CD4-positive, alpha-beta T cell treated with Interleukin-1 beta for 1 hour (primary cell): Measurements from ENCODE around the gene PCBP2.
"Not testable (repeated sequence)": the region's sequence is repeated elsewhere in the genome, so short reads cannot be mapped to it uniquely, and the experiment has no call there.

ENCODE experiments used
- DNase-seq, 2 donors: peaks; one replicate each; pipeline ENCODE4 v3.0.0-alpha.2; 2020 to 2022

PCBP2 gene

GRCh38 chr12:53451661-53452158 lies at the start of gene PCBP2:
Gene PCBP2 (plus strand): TSS chr12:53452102. CDS start chr12:53454801, 2,699 bp downstream.
- DNase-seq: peak; percentile 98 to 99

DNA sequence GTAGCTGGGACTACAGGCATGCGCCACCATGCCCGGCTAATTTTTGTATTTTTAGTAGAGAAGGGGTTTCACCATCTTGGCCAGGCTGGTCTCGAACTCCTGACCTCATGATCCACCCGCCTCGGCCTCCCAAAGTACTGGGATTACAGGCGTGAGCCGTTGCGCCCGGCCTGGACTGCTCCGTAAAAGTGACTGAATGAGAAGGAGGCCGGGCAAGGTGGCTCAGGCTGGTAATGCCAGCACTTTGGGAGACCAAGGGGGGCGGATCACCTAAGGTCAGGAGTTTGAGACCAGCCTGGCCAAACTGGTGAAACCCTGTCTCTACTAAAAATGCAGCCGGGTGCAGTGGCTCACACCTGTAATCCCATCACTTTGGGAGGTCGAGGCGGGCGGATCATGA lies 49.6 kb upstream of the PCBP2 start:
- DNase-seq: not testable (repeated sequence)

DNA sequence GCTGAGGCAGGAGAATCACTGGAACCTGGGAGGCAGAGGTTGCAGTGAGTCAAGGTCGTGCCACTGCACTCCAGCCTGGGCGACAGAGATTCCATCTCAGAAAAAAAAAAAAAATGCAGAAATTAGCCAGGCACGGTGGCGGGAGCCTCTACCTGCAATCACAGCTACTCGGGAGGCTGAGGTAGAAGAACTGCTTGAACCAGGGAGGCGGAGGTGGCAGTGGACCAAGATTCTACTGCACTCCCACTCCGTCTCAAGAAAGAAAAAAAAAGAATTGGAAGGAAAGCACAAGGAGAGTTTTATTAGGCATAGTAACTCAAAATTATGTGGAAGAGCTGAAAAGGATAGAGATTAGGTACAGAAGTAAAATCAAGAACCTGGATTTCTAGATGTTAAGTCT lies 49.0 kb upstream of the PCBP2 start:
- no peak for DNase-seq

DNA sequence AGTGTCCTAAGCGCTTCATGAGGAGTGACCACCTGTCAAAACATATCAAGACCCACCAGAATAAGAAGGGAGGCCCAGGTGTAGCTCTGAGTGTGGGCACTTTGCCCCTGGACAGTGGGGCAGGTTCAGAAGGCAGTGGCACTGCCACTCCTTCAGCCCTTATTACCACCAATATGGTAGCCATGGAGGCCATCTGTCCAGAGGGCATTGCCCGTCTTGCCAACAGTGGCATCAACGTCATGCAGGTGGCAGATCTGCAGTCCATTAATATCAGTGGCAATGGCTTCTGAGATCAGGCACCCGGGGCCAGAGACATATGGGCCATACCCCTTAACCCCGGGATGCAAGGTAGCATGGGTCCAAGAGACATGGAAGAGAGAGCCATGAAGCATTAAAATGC lies 41.0 kb upstream of the PCBP2 start:
- DNase-seq: no peak

DNA sequence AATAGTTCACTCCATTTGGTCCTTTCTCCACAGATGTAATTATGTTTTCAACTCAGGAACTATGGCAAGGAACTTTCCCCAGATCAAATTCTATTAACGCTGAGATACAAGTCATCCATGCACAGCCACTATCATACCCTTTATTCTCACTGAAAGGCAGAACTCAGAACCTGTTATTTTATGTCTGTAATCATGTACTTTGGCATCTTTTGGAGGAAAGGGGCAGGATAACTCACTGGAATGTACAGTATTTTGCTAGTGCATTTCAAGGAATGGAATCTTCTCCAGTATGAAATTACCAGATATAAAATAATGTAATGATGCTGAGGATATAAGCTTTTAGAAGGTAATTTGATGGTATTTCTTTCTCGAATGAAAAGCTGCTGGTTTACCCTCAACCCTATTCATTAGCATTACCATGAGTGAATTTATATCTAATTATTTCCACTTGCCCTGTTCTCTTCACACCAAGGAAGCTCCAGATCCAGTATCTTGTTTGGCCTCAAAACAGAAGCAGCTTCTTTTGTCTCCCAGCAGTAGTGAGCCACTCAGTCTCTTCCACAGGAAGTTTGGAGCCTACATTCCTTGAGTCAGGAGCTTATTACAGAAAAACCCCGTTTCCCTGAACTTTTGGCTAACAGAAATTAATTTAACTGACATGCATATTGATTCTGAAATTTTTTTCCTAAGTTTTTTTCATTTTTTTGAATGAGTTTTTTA lies 38.3 kb upstream of the PCBP2 start:
- no peak for DNase-seq

DNA sequence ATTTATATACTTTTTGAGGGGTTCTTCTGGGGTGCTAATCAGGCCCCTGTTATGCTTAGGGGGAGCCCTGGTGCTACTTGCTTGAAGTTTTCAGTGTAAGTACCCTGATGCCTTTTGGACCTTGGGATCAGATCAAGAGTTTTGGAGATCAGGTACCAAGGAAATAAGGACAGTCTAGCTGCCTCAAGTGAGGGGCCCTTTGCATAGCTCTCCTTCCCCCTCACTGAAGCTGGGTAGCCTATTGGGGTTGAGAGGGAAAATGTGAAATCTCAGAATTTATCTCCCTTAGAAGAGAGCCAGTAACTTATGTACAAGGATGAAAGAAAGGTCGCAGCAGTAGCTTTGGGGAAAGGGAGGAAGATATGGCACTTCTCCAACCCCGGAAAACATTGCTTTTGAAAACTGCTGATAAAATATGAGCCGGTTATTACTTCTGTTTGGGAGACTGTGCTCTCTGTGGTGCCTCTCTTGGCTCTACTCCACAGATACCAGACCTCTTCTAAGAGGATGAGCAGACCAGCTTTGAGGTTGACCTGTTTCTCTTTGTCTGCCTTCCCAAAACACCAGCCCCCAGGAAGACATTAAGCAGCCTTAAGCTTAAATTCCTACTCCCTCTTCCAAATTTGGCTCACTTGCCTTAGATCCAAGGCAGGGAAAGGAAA lies 37.0 kb upstream of the PCBP2 start:
- DNase-seq: no peak

GRCh38 chr12:53415752-53416389 lies 36.0 kb upstream of the PCBP2 start:
- not testable (repeated sequence) for DNase-seq

DNA sequence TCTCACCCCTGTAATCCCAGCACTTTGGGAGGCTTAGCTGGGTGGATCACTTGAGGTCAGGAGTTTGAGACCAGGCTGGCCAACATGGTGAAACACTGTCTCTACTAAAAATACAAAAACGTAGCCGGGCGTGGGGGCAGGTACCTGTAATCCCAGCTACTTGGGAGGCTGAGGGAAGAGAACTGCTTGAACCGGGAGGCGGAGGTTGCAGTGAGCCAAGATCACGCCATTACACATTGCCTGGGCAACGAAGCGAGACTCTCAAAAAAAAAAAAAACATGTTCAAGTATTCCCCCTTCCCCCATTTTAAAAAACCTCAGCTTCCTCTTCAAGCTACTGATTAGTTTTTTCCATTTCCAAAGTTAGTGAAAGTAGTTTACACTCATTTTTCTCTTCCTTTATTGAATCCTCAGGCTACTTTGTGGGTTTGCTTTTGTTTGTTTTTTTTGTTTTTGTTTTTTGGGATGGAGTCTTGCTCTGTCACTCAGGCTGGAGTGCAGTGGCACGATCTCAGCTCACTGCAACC lies 34.5 kb upstream of the PCBP2 start:
- peak in 1 of 2 donors; percentile 5 for DNase-seq

DNA sequence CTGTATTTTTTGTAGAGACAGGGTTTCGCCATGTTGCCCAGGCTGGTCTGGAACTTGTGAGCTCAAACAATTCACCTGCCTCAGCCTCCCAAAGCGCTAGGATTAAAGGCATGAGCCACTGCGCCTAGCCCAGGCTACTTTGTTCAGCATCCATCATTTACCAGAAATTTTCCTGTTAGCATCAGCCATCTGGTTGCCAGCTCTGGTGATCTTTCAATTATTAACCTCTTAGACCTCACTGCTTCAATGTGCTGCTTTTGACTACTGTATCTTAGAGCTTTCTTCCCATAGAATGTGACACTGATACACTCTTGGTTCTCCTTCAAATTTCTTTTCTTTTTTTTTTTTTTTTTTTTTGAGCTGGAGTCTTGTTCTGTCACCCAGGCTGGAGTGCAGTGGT lies 33.7 kb upstream of the PCBP2 start:
- no peak for DNase-seq

DNA sequence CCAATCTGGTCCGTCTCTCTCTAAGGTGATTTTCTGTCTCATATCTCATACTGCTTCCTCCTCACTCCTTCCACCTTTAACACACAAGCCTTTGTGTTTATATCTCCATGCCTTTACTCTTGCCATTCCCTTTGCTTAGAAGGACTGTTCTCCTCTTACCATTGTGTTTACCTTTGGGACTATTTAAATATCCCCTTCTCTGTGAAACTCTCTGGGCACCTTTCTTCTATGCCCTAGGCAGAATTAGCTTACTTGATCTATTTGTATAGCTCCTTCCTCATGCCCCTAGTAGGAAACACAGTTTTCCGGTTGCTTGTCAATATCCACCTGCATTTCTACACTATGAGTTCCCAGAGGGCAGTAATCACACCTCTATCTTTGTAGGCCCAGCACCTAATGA lies 32.1 kb upstream of the PCBP2 start:
- DNase-seq: no peak

GRCh38 chr12:53422247-53422646 lies 29.7 kb upstream of the PCBP2 start:
- DNase-seq: not testable (repeated sequence)

DNA sequence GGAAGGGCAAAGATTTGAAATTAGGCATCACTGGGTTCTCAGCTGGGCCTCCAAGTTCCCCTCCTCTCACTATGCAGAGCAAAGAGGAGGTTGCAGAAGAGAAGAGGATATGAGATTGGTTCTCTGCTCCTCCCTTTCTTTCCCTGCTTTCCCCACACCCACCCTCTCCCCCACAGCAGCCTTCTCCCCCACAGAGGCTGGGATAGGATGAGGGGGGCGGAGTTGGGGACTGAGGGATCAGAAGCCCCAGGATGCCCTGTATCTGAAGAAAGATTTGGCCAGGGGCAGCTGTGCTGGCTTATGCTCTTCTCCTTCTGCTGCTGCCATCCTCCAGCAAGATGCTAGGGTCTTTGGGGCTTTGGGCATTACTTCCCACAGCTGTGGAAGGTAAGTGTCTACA lies 28.3 kb upstream of the PCBP2 start, which contains the start of gene AMHR2:
TSS of gene AMHR2 (plus strand) at position 259 of the 400 bp plus-strand sequence. CDS start at position 339, 80 bp downstream.
- DNase-seq: no peak

DNA sequence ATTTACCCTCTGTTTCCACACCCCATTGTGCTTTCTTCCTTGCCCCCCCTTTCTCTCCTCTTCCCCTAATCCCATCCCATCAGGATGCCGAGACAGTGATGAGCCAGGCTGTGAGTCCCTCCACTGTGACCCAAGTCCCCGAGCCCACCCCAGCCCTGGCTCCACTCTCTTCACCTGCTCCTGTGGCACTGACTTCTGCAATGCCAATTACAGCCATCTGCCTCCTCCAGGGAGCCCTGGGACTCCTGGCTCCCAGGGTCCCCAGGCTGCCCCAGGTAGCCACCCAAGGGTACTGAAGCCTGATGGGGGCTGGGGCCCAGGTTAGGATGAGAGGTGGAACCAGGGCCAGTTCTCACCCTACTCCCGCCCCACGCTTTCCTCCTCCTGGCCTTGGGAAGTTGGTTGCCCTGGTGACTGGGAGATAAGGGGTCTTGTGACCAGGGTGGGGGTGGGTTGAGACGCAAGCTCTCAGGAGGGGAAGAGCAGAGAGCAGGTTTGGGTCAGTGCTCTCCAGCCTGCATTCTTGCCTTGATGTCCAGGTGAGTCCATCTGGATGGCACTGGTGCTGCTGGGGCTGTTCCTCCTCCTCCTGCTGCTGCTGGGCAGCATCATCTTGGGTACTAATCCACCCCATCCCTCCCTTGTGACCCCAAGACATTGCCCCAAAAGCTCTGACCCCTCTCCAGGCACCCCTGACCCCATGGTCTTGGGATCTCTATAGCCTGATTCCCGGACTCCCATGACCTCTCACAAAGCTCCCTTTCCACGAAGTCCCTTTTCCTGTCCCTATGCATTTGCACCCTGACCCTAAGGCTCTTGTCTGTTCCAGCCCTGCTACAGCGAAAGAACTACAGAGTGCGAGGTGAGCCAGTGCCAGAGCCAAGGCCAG lies 27.0 kb upstream of the PCBP2 start:
- DNase-seq: no peak

- no peak for DNase-seq
Observed at GRCh38 chr12:53425515-53426150, 26.3 kb upstream of the PCBP2 start.

DNA sequence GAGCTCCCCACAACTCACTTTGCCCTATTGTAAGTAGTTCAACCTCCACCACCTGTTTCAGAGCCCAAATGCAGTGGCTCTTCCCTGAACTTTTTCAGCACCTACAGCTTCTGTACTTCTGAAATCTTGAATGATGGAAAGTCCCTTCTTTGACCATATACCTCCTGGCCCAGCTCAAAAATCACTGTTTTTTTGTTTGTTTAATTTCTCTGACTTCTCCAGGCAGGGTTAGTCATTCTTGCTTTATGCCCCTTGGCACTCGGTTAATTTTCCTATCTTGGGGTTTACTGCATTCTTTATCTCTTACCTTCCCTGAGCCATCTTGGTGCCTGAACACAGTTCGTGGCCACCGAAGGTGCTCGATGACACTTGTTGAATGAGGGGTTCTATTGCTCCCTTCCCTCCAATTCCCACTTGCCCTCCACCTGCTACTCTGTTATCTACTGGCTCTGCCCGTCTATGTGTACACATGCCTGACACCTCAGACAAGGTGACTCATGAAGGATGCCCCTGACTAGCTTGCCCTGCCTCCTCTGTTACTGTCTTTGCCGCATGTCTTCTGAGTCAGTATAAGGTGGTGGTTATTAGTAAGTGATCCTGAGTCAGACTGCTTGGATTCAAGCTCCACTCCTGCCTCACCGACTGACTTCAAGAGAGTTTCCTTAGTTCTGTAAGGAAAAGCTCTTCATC lies 23.9 kb upstream of the PCBP2 start:
- DNase-seq: no peak

GRCh38 chr12:53428741-53429140 lies 23.2 kb upstream of the PCBP2 start:
- DNase-seq: no peak

DNA sequence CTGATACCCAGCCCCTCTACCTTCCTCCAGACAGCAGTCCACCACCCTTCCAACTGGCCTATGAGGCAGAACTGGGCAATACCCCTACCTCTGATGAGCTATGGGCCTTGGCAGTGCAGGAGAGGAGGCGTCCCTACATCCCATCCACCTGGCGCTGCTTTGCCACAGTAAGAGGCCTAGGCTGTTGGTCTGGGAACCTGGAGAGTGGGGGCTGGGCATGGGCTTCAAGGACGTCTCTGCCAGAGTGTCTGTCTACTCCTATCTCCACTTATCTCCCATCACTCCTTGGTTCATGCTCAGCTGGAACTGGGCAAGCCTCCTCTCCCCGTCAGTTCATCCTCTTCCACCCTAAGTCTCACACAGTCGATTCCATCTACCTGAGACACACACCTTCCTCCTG lies 21.8 kb upstream of the PCBP2 start:
- no peak for DNase-seq

DNA sequence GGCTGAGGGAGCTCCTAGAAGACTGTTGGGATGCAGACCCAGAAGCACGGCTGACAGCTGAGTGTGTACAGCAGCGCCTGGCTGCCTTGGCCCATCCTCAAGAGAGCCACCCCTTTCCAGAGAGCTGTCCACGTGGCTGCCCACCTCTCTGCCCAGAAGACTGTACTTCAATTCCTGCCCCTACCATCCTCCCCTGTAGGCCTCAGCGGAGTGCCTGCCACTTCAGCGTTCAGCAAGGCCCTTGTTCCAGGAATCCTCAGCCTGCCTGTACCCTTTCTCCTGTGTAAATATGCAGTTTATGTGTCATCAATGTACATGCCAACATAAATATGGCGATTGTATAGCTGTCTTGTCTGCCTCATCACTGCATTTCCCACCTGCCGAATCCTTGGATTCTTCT lies 20.7 kb upstream of the PCBP2 start:
- no peak for DNase-seq

GRCh38 chr12:53435326-53435725 lies 16.6 kb upstream of the PCBP2 start:
- not testable (repeated sequence) for DNase-seq

GRCh38 chr12:53439582-53439981 lies 12.3 kb upstream of the PCBP2 start:
- DNase-seq: not testable (repeated sequence)
